Neuronal stem cell (in vitro differentiated cells): ENCODE results near the gene CPPED1.

Experiments used
- DNase-seq: peaks from one replicate; pipeline ENCODE4 v3.0.0-alpha.2; 2013; ENCODE audit warnings: low spot score
- H2AFZ ChIP-seq: one replicate; pipeline ENCODE4 v1.6.1; 2013; ENCODE audit warnings: mild to moderate bottlenecking, low read length, inconsistent platforms
- H2AK5ac ChIP-seq: 2 replicates; pipeline ENCODE4 v1.6.1; 2013; ENCODE audit warnings: low read depth, mild to moderate bottlenecking, inconsistent platforms, low read length, moderate library complexity, mixed read lengths
- H2BK120ac ChIP-seq: 2 replicates; pipeline ENCODE4 v1.6.1; 2013; ENCODE audit warnings: low read depth, mild to moderate bottlenecking, inconsistent platforms, low read length, moderate library complexity, mixed read lengths
- H2BK12ac ChIP-seq: one replicate; pipeline ENCODE4 v1.6.1; 2013; ENCODE audit warnings: low read length, inconsistent platforms
- H2BK15ac ChIP-seq: 2 replicates; pipeline ENCODE4 v1.6.1; 2013; ENCODE audit warnings: mild to moderate bottlenecking, low read length, inconsistent platforms, mixed read lengths
- H2BK5ac ChIP-seq: one replicate; pipeline ENCODE4 v1.6.1; 2013; ENCODE audit warnings: inconsistent platforms, mild to moderate bottlenecking, low read length, moderate library complexity
- H3K14ac ChIP-seq: one replicate; pipeline ENCODE4 v1.6.1; 2013; ENCODE audit warnings: low read length, inconsistent platforms
- H3K18ac ChIP-seq: 2 replicates; pipeline ENCODE4 v1.6.1; 2013; ENCODE audit warnings: low read length, inconsistent platforms
- H3K23ac ChIP-seq: 2 replicates; pipeline ENCODE4 v1.6.1; 2013; ENCODE audit warnings: low read depth, mild to moderate bottlenecking, mixed read lengths, low read length, inconsistent platforms; ENCODE audit not compliant: poor library complexity
- H3K27ac ChIP-seq: replicated peaks from 3 replicates; pipeline ENCODE4 v1.5.1; 2013; ENCODE audit warnings: low read length, inconsistent platforms
- H3K27me3 ChIP-seq, 3 experiments: 2 replicates each; pipeline ENCODE4 v1.6.1; 2013; ENCODE audit warnings: low read length in 3 of 3, mild to moderate bottlenecking in 2 of 3, inconsistent platforms in 1 of 3, low read depth in 1 of 3, mixed read lengths in 1 of 3, moderate library complexity in 1 of 3; ENCODE audit not compliant: control insufficient read depth in 3 of 3, insufficient read depth in 3 of 3
- H3K36me3 ChIP-seq, 2 donors: replicated peaks in 1 of 2; 2 replicates each; pipeline ENCODE4 v1.6.1; 2013; ENCODE audit warnings: low read length in 2 of 2; ENCODE audit not compliant: control insufficient read depth in 2 of 2, insufficient read depth in 2 of 2
- H3K4ac ChIP-seq: 2 replicates; pipeline ENCODE4 v1.6.1; 2013; ENCODE audit warnings: inconsistent platforms, mild to moderate bottlenecking, low read length, moderate library complexity
- H3K4me1 ChIP-seq, 2 donors: 1 replicate in 1 of 2; 2 replicates in 1 of 2; pipeline ENCODE4 v1.6.1; 2013; ENCODE audit warnings: low read length in 2 of 2, low read depth in 1 of 2; ENCODE audit not compliant: control insufficient read depth in 2 of 2, insufficient read depth in 1 of 2
- H3K4me2 ChIP-seq: one replicate; pipeline ENCODE4 v1.6.1; 2013; ENCODE audit warnings: mild to moderate bottlenecking, low read length, inconsistent platforms; ENCODE audit not compliant: insufficient read depth, poor library complexity, severe bottlenecking
- H3K4me3 ChIP-seq, 2 donors: 2 replicates each; pipeline ENCODE4 v1.5.1; 2013; ENCODE audit warnings: low read length in 2 of 2, mild to moderate bottlenecking in 2 of 2, inconsistent platforms in 1 of 2, moderate library complexity in 1 of 2
- H3K79me1 ChIP-seq: one replicate; pipeline ENCODE4 v1.6.1; 2013; ENCODE audit warnings: low read depth, mild to moderate bottlenecking, inconsistent platforms, low read length, moderate library complexity
- H3K9ac ChIP-seq: one replicate; pipeline ENCODE4 v1.6.1; 2013; ENCODE audit warnings: mild to moderate bottlenecking, low read depth, low read length, inconsistent platforms; ENCODE audit not compliant: poor library complexity
- H3K9me3 ChIP-seq, 2 donors: replicated peaks in 1 of 2; 2 replicates each; pipeline versions ENCODE3 to v1.6.1; 2013; ENCODE audit warnings: low read length in 2 of 2, mild to moderate bottlenecking in 2 of 2, inconsistent platforms in 1 of 2, low read depth in 1 of 2, mixed read lengths in 1 of 2, moderate library complexity in 1 of 2; ENCODE audit not compliant: control insufficient read depth in 2 of 2, insufficient read depth in 1 of 2
- H4K8ac ChIP-seq: one replicate; pipeline ENCODE4 v1.6.1; 2013; ENCODE audit warnings: low read depth, mild to moderate bottlenecking, inconsistent platforms, low read length, moderate library complexity
- H4K91ac ChIP-seq: one replicate; pipeline ENCODE4 v1.6.1; 2013; ENCODE audit warnings: low read length, low read depth, mild to moderate bottlenecking, inconsistent platforms; ENCODE audit not compliant: poor library complexity
- WGBS, 2 donors: extraction: QIAGEN DNeasy Blood & Tissue Kit; methylation state at CpG; one replicate each; pipeline ENCODE4 v1.1.7; 2013; ENCODE audit warnings: missing lambda C conversion rate in 2 of 2, mixed read lengths in 1 of 2; ENCODE audit not compliant: insufficient read length in 2 of 2, insufficient replicate concordance in 1 of 2; ENCODE audit errors: extremely low coverage in 2 of 2; 5-methylcytosine and 5-hydroxymethylcytosine counted together

The CPPED1 gene

GRCh38 chr16:12758670-12759558, 44.8 kb downstream of the CPPED1 start:
- no peaks in the 10 kb centered on the region for H3K9me3 ChIP-seq
- H3K14ac ChIP-seq, result no peak overlapping the region
- H3K9ac ChIP-seq, result no peak overlapping the region
- H3K18ac ChIP-seq, result no peak overlapping the region
- no peaks in the 10 kb centered on the region for H3K27me3 ChIP-seq
- no peak overlapping the region for H2AK5ac ChIP-seq
- H3K79me1 ChIP-seq, result no peaks in the 10 kb centered on the region
- H4K8ac ChIP-seq, result no peak overlapping the region
- DNase-seq, result no peak
- H3K4me1 ChIP-seq, result peaks cover 2 to 9% of the 10 kb centered on the region in 2 donors
- H3K36me3 ChIP-seq, result no peaks in the 10 kb centered on the region
- H3K23ac ChIP-seq, result no peak overlapping the region
- H2BK12ac ChIP-seq, result no peak overlapping the region
- H2BK5ac ChIP-seq, result no peak overlapping the region
- H2BK120ac ChIP-seq, result no peak overlapping the region
- no peak overlapping the region for H3K4ac ChIP-seq
- H3K4me2 ChIP-seq, result no peak overlapping the region
- no peak overlapping the region for H4K91ac ChIP-seq
- H2BK15ac ChIP-seq, result no peak overlapping the region
- H2AFZ ChIP-seq, result no peak overlapping the region
- H3K27ac ChIP-seq, result no peak overlapping the region
- H3K4me3 ChIP-seq, result no peak overlapping the region
- no CpG with 5 or more reads among the region's 9 CpGs for WGBS, 2 donors

GRCh38 chr16:12758031-12758669, 45.5 kb downstream of the CPPED1 start:
- Histone ChIP-seq H3K18ac (no peak overlapping the region), H4K91ac (no peak overlapping the region), H2BK15ac (no peak overlapping the region), H3K79me1 (no peaks in the 10 kb centered on the region), H3K4me2 (no peak overlapping the region), H3K9me3 (no peaks in the 10 kb centered on the region), H3K14ac (no peak overlapping the region), H2BK5ac (no peak overlapping the region), H2AK5ac (no peak overlapping the region), H2BK120ac (no peak overlapping the region), H2BK12ac (no peak overlapping the region), H3K23ac (no peak overlapping the region), H4K8ac (no peak overlapping the region), H3K36me3 (no peaks in the 10 kb centered on the region), H3K4ac (no peak overlapping the region), H3K27ac (no peak overlapping the region), H3K27me3 (no peaks in the 10 kb centered on the region), H3K4me1 (peaks cover 2 to 9% of the 10 kb centered on the region in 2 donors), H3K4me3 (no peak overlapping the region), H3K9ac (no peak overlapping the region), H2AFZ (no peak overlapping the region)
- WGBS, 2 donors, result no CpG with 5 or more reads among the region's 5 CpGs
- DNase-seq, result no peak

- Histone ChIP-seq H3K9ac (no peak overlapping the region), H2AFZ (no peak overlapping the region), H2AK5ac (no peak overlapping the region), H3K4me2 (no peak overlapping the region), H3K79me1 (no peaks in the 10 kb centered on the region), H3K27ac (no peak overlapping the region), H3K4me3 (no peak overlapping the region), H3K36me3 (no peaks in the 10 kb centered on the region), H4K8ac (no peak overlapping the region), H2BK5ac (no peak overlapping the region), H3K18ac (no peak overlapping the region), H3K14ac (no peak overlapping the region), H2BK12ac (no peak overlapping the region), H4K91ac (no peak overlapping the region), H3K4me1 (peaks cover 2 to 9% of the 10 kb centered on the region in 2 donors), H3K4ac (no peak overlapping the region), H2BK15ac (no peak overlapping the region), H3K23ac (no peak overlapping the region), H2BK120ac (no peak overlapping the region), H3K27me3 (no peaks in the 10 kb centered on the region), H3K9me3 (no peaks in the 10 kb centered on the region)
- DNase-seq, result no peak
- WGBS, 2 donors, result no CpG with 5 or more reads among the region's 7 CpGs
Observed at GRCh38 chr16:12757546-12757945, 46.1 kb downstream of the CPPED1 start.

GRCh38 chr16:12754824-12755543, 48.7 kb downstream of the CPPED1 start:
- H3K4me1 ChIP-seq, result peaks cover 2 to 9% of the 10 kb centered on the region in 2 donors
- H3K4me2 ChIP-seq, result no peak overlapping the region
- no peak overlapping the region for H3K4ac ChIP-seq
- H3K18ac ChIP-seq, result no peak overlapping the region
- no peaks in the 10 kb centered on the region for H3K9me3 ChIP-seq
- H3K36me3 ChIP-seq, result no peaks in the 10 kb centered on the region
- no peak overlapping the region for H3K14ac ChIP-seq
- H3K27me3 ChIP-seq, result no peaks in the 10 kb centered on the region
- no peak overlapping the region for H4K8ac ChIP-seq
- no peak overlapping the region for H3K23ac ChIP-seq
- DNase-seq, result no peak
- no peaks in the 10 kb centered on the region for H3K79me1 ChIP-seq
- H2BK120ac ChIP-seq, result no peak overlapping the region
- no peak overlapping the region for H3K9ac ChIP-seq
- H2BK5ac ChIP-seq, result no peak overlapping the region
- H2BK15ac ChIP-seq, result no peak overlapping the region
- H2AK5ac ChIP-seq, result no peak overlapping the region
- H2BK12ac ChIP-seq, result no peak overlapping the region
- H3K4me3 ChIP-seq, result no peak overlapping the region
- H2AFZ ChIP-seq, result no peak overlapping the region
- no peak overlapping the region for H3K27ac ChIP-seq
- no peak overlapping the region for H4K91ac ChIP-seq
- WGBS, 2 donors, result no CpG with 5 or more reads among the region's 4 CpGs
